Raji (cell line): Measurements from ENCODE around the gene RAP1GDS1.

Source experiments
- POLR2A ChIP-seq: IDR thresholded peaks from 2 replicates; pipeline ENCODE4 v1.6.1; 2011; ENCODE audit warnings: low read depth, low read length, control low read depth; ENCODE audit not compliant: insufficient read depth

RAP1GDS1 gene

DNA sequence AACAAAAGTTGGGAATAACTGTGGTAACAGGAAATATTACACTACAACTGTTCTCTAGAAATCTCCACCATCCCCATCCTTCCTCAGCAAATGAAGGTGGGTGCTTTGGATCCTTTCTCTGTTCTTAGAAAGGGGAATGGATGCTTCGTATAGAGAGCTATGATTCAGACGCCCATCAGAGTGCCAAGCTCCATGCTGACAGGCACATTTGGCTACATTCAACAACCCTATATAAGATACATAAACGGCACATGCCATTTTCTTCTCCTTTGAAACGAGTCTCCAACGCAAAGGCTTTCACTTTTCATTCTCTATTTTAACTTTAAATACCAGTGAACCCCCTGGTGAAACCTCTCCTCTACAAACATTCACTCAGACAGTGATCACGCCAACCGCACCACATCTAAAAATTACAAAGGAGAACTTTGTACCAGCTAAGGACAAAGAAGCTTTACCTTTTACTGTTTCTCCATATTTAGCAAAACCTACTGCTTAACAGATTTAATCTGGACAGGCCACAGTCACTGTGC lies 224.7 kb downstream of the RAP1GDS1 start:
- TF ChIP-seq POLR2A, result no peak

- no peak for TF ChIP-seq POLR2A
Observed at GRCh38 chr4:98490251-98490650, 229.1 kb downstream of the RAP1GDS1 start.

- TF ChIP-seq POLR2A, result no peak
Observed at GRCh38 chr4:98491899-98492559, 230.8 kb downstream of the RAP1GDS1 start.

DNA sequence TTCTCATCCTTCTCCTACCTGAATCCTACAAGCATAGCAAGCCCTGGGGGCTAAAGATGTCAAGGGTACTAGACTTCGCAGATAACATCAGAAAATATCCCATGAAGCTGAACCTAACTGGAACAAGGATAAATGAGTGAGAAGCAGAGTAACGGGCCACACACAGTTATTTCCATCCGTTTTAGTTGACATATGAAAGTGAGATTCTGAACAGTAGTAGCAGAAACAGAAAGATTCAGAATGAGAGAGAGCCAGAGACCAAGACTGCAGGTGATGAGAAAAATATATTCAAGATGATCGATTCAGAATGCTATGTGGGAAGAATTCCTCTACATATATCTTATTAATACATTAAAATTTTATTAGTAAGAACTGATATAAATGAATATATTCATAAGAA lies 232.1 kb downstream of the RAP1GDS1 start:
- TF ChIP-seq POLR2A, result no peak
